ENCODE results near the gene UBE2L6.

GRCh38 chr11:57596266-57596885 lies 28.9 kb upstream of the UBE2L6 start:
- TF ChIP-seq CTCF (conservative IDR thresholded peaks at IDR 0.05; ENCODE audit: low read depth, low read length) (no peak), EZH2 (IDR thresholded peaks at IDR 0.05; ENCODE audit: borderline replicate concordance, low read depth, low read length, poor library complexity, severe bottlenecking) (no peak)
